GM19193 (cell line): ENCODE results near the gene PRSS53.

Experiments
- POLR2A ChIP-seq: IDR thresholded peaks from 4 replicates; pipeline ENCODE4 v1.6.1; 2011; ENCODE audit not compliant: insufficient read depth, insufficient read length; ENCODE audit errors: extremely low read depth

The PRSS53 gene

DNA sequence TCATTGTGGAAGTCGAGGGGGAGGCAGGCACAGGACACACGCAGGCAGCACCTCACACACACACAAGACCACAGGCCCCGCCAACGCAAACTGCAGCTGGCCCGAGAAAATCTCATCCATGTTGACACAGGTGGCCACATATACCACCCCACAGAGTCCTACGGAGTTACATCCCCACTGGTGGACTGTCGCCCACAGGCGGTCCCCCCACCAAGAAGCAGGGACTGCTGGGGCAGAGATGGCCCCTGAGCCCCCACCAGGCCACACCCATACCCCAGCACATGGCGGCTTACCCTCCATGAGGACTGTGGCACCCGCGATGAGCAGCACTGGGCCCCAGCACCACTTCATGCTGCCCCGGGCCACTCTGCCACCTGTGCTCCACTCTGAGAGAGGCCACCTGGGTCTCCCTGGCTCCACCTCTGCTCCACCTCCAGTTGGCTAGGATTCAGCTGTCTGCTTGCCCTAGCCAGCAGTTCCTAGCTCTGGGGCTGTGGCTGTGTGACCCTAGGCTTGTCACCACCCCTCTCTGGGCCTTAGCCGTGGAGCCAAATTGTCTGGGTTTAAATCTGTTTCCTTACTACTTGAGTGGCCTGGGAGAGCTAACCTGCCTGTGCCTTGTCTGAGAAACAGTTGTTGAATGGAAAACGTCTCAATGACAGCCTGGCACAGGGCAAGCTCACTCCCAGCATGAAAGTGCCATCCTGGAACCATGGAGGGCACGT lies at the start of gene PRSS53:
TSS of gene PRSS53 (minus strand) at position 485 of the 725 bp plus-strand sequence. CDS start at position 351, 134 bp downstream.
- TF ChIP-seq POLR2A, result no peak

DNA sequence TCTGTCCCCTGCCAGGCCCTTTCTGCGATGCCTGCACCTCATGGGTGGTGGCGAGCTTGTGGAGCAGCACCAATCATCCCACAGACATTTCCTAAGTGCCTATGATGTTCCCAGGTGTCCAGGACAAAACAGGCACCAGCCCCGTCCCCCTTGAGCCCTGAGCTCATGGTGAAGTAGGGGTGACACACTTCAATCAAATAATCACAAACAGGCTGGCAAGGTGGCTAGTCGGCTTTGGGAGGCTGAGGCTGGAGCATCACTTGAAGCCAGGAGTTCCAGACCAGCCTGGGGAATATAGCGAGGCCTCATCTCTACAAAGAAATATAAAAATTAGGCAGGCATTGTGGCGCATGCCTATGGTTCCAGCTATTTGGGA lies 47.5 kb upstream of the PRSS53 start:
- TF ChIP-seq POLR2A, result no peak

DNA sequence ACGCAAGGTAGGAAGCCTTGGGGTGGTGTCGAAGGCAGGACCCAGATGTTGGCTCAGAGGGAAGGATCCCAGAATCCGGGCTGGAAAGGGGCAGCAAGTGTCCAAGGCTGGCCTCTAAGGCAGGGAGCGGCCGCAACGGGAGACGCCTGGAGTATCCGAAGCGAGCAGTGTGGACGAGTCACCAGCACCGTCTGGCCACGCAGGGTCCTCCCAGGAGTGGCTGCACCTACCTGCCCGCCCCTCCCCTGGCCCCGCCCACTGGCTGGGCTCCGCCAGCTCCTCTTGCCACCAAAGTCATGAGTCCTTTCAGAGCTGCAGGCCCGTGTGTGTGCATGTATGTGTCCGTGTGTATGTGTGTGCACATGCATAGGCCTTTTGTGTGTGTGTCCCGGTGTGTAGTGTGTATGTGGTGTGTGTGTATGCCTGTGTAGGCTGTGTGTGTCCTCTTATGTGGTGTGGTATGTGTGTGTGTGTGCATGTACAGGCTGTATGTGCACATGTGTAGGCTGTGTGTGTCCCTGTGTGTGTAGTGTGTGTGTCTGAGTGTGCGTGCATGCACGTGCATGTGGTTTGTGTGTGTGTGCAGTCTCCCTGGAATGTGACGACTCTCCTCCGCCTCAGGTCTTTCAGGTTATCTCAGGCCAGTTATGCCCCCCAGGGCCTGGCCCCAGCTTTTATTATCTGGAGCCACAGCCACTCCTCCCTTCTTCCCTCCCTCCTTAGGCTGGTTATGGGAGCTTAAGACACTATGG lies 47.0 kb upstream of the PRSS53 start, which contains the start of gene PRSS8:
TSS of gene PRSS8 (minus strand) at position 193 of the 752 bp plus-strand sequence. CDS start 229 bp downstream, outside the sequence.
- TF ChIP-seq POLR2A, result no peak

DNA sequence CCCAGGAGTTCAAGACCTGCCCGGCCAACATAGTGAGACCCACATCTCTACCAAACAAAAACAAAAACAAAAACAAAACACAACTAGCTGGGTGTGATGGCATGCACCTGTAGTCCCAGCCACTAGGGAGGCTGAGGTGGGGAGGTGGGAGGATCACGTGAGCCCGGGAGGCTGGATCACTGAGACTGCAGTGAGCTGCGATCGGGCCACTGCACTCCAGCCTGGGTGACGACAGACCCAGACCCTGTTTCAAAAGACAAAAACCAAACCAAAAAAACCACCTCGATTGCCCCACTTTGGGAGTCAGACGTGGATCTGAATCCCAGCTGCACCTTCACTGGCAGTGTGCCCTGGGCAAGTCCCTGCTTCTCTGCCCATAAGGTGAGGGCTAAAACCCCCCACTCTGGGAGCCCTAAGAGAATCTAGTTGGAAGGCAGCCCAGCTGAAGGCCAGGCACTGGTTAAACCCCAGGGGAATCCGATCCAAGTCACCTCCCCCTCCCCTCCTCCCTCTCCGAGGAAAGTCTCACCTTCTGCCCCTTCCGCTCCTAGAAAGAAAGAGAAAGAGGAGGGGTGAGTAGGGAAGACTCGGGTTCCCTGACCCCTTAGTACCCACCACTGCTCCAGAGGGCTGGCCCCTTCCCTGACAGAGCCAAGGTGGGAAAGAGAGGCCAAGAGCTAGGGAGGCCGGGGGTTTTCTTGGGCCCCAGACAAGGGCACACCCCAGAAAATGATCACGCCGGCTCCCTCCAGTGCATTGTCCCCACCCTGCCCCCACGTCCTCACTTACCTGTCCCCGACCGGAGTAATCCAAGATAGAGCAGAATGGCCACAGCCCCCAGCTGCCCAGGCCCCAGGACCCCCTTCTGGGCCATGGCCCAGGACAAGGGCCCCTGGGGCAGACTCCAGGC lies 46.1 kb upstream of the PRSS53 start:
- TF ChIP-seq POLR2A, result no peak

DNA sequence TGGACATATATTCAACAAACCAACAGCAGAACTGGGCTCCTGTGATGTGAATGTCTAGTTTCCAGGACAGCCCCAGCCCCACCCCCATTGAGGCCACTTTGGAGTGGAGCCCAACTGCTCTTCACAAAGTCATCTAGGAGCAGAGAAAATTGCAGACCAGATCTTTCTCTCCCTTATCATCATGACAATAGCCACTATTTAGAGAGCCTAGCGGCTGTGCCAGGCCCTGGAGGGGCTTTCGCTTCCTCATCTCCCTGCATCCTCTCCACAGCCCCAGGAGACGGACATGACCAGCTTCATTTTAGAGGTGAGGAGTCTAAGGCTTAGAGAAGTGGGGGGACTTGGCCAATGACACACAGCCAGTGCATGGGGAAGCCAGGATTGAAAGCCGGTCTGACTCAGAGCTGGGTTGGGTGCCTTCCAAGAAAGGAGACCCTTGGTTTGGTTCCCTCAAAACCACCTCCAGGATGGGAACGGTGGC lies 45.4 kb upstream of the PRSS53 start:
- TF ChIP-seq POLR2A, result no peak

DNA sequence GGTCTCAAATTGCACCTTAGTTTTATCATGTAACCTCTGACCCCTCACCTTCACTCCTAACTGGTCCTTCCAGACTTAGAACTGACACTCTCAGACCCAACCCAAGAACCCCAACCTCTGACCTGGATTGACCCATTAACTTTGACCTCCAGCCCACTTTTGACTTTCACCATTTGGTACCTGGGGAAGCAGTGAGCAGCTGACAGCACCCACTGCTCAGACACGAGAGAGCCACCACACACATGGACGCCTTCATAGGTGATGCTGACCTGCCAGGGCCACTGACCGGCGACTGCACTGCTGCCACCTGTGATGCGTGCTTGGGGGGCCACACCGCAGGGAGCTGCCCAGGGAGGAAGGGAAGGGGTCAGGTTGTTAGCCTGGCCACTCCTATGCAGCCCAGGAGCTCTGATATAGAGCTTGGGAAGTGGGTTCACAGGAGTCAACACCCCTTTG lies 44.3 kb upstream of the PRSS53 start:
- TF ChIP-seq POLR2A, result no peak

DNA sequence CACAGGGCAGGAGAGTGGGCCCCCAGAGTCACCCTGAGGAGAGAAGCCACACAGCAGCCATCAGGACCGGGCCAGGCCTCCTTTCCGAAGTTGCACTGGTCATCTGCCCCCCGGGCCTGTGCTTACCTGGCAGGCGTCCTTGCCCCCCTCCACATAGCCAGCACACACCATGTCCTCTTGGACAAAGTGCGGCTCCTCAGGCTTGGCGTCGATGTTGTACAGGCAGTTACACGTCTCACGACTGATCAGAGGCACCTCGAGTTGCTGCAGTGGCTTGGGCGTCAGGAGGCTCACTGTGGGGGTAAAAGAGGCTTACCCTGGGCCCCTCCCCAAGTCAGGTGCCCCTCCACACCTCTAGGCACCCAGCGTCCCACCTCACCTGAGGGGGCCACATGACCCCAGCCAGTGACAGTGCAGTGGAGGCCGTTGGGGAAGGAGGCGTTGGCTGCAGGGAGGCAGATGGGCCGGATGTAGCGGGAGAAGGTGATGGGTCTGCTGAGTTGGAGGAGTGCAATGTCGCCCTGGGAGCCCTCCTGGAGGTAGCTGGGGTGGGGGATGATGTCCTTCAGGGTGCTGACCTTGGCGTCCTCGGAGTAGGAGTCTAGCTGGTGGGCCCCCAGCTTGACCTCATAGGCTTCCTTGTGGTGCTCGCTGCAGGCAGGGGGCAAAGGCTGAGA lies 43.7 kb upstream of the PRSS53 start:
- no peak for TF ChIP-seq POLR2A

DNA sequence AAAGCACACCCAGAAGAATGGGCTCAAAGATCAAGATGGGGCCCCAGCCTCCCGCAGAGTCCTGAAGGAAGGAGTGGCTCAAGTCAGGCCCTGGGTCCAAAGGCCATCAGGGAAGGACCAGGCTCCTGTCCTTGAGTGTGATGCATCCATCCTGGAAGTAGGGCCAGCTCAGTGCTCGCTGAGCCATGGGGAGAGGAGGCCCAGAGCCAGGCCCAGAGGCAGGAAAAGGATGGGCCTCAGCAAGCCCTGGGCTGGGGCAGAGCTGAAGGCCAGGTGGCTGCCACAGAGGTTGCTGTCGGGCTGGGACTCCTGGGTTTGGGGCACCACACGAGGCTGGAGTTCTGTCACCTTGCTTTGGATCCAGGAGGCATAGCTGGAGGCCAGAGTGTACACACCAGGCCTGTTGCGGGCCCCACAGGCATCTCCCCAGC lies 43.1 kb upstream of the PRSS53 start:
- no peak for TF ChIP-seq POLR2A

DNA sequence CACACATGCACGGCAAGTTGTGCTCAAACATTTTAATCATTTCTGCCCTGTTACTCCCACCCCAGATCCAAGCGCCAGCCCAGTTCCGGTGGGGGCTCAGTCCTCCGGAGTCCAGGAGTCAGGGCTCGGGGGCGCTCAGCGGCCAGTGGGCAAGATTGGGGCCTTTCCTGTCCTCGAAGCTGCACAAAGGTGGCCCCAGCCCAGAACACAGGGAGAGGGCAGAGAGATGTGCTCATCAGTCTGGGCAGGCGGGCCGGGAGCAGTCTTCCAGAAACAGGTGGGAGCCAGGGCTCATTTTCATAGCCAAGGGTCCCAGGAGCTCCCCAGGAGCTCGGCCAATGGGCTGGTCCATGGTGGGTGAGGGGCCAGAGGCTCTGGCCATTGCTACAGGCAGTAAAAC lies 42.7 kb upstream of the PRSS53 start:
- no peak for TF ChIP-seq POLR2A

DNA sequence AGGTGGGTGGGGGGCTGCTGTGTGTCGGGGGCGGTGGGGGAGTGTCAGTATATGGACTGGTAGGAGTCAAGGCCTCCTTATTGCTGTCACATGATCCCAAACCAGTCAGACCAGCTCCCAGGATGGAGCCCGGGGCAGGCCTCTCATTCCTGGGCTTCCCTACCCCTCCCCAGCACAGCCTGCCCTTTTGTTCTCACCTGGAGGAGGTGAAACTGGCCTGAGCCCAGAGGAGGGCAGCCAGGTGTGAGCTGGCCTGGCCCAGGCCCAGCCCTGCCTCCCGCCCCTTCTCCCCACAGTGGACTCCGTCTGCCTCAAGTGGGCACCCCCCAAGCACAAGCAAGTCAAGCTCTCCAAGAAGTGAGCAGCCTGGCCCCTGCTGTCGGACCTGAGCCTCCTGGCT lies 42.2 kb upstream of the PRSS53 start:
- no peak for TF ChIP-seq POLR2A

DNA sequence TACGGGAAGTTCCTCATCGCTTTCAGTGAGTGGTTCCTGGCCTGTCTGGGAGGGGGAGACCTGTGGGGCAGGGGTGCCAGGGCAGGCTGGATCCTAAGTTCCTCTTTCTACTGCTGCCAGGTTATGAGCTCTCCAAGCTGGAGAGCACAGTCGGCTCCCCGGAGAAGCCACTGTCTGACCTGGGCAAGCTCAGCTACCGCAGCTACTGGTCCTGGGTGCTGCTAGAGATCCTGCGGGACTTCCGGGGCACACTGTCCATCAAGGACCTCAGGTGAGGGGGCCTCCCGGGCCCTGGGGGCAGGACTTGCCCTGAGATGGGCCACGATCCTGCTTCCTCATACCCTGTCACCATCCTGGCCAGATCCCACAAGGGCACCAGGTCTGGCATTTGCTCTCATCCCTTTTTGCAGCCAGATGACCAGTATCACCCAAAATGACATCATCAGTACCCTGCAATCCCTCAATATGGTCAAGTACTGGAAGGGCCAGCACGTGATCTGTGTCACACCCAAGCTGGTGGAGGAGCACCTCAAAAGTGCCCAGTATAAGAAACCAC lies 41.7 kb upstream of the PRSS53 start:
- no peak for TF ChIP-seq POLR2A

DNA sequence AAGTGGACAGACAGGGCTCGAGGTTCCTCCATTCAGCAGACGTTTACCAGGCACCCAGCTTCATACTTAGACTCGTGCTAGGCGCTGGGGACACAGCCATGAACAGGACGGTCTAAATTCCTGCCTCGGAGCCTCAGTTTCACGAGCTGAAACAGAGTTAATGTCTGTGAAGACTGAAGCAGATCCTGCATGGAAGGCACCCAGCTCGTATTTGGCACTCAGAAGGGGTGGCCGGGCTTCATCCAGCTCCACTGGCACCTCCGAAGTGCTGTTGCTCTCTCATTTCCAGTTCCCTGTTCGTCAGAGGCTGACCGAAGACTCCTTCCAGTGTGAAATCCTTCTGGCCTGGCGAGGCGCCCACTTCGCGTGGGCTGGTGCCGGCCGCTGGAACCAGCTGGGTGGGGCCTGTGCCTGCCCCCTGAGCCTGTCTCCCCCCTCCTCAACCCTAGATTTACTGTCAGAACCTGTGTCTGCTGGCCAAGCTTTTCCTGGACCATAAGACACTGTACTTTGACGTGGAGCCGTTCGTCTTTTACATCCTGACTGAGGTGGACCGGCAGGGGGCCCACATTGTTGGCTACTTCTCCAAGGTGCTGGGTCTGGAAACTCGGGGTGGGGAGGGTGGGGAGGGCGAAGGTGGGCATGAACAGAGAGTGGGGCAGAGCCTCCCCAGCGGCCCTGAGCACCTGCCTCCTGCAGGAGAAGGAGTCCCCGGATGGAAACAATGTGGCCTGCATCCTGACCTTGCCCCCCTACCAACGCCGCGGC lies 41.0 kb upstream of the PRSS53 start:
- no peak for TF ChIP-seq POLR2A
